GM23248 (cell line): ENCODE measurements around the gene STAT5A. TPM values are rescaled to one million over a fixed set of nuclear protein-coding genes. Genes with fewer than 3 reads are reported as not detected.

Source experiments
- DNase-seq: peaks from one replicate; pipeline ENCODE4 v3.0.0-alpha.2; 2015
- H2AFZ ChIP-seq: fragments of 200-600 bp; sonication (generic); 2 replicates; pipeline ENCODE4 v1.6.1; 2016; ENCODE audit warnings: antibody characterized with exemption
- H3F3A ChIP-seq: fragments of 200-600 bp; sonication (generic); 2 replicates; pipeline ENCODE4 v1.6.1; 2016; ENCODE audit warnings: mild to moderate bottlenecking, antibody characterized with exemption, mixed run types; ENCODE audit not compliant: insufficient read depth
- H3K27ac ChIP-seq: fragments of 200-600 bp; sonication (generic); 2 replicates; pipeline ENCODE4 v1.5.1; 2016; ENCODE audit warnings: mild to moderate bottlenecking
- H3K27me3 ChIP-seq: fragments of 200-600 bp; sonication (generic); replicated peaks from 2 replicates; pipeline ENCODE4 v1.6.1; 2016; ENCODE audit warnings: mild to moderate bottlenecking; ENCODE audit not compliant: insufficient read depth
- H3K36me3 ChIP-seq: fragments of 200-600 bp; sonication (generic); 2 replicates; pipeline ENCODE4 v1.6.1; 2016; ENCODE audit warnings: low read depth, mild to moderate bottlenecking
- H3K4me1 ChIP-seq: fragments of 200-600 bp; sonication (generic); 2 replicates; pipeline ENCODE4 v1.6.1; 2016; ENCODE audit warnings: mild to moderate bottlenecking; ENCODE audit not compliant: insufficient read depth
- H3K4me2 ChIP-seq: fragments of 200-600 bp; sonication (generic); one replicate; pipeline ENCODE4 v1.6.1; 2016; ENCODE audit warnings: mild to moderate bottlenecking; ENCODE audit not compliant: unreplicated experiment
- H3K4me3 ChIP-seq: fragments of 200-600 bp; sonication (generic); 2 replicates; pipeline ENCODE4 v1.5.1; 2016; ENCODE audit warnings: mild to moderate bottlenecking
- H3K79me2 ChIP-seq: fragments of 200-600 bp; sonication (generic); 2 replicates; pipeline ENCODE4 v1.6.1; 2016; ENCODE audit warnings: mild to moderate bottlenecking; ENCODE audit not compliant: insufficient read depth
- H3K9ac ChIP-seq: fragments of 200-600 bp; sonication (generic); 2 replicates; pipeline ENCODE4 v1.6.1; 2016; ENCODE audit warnings: mild to moderate bottlenecking
- H3K9me2 ChIP-seq: fragments of 200-600 bp; sonication (generic); 2 replicates; pipeline ENCODE4 v1.6.1; 2016; ENCODE audit warnings: mixed run types, mild to moderate bottlenecking, moderate library complexity; ENCODE audit not compliant: insufficient read depth
- H3K9me3 ChIP-seq: fragments of 200-600 bp; sonication (generic); one replicate; pipeline ENCODE4 v1.6.1; 2017; ENCODE audit warnings: low read depth
- H4K20me1 ChIP-seq: fragments of 200-600 bp; sonication (generic); 2 replicates; pipeline ENCODE4 v1.6.0; 2016; ENCODE audit not compliant: insufficient read depth
- EZH2 ChIP-seq: fragments of 200-600 bp; sonication (generic); IDR thresholded peaks from 2 replicates; pipeline ENCODE4 v1.6.1; 2018; ENCODE audit warnings: antibody characterized with exemption, mild to moderate bottlenecking; ENCODE audit not compliant: insufficient read depth, poor library complexity, severe bottlenecking
- EZH2phosphoT487 ChIP-seq: fragments of 200-600 bp; sonication (generic); IDR thresholded peaks from 2 replicates; pipeline ENCODE4 v1.6.1; 2018; ENCODE audit warnings: antibody characterized with exemption, moderate library complexity, mild to moderate bottlenecking, low read depth; ENCODE audit not compliant: insufficient read depth
- WGBS, 2 experiments: methylation state at CpG; one replicate each; pipeline ENCODE4 v1.1.6; 2015 to 2017; ENCODE audit warnings: low lambda C conversion rate in 2 of 2, low coverage in 1 of 2; ENCODE audit errors: missing lambda C conversion rate in 2 of 2; 5-methylcytosine and 5-hydroxymethylcytosine counted together
- in situ Hi-C: fragments of 300-500 bp; cut with MboI; formaldehyde crosslinking; loops from 2 replicates; pipeline ENCODE4 v1.15.0; 2020
- polyA plus RNA-seq: library from polyadenylated mRNA; unstranded; fragments of >200 nt; fragmentation: Nextera tagmentation; extraction: Ambion mirVana; gene quantifications from 2 replicates; pipeline ENCODE4 v1.2.1, GENCODE V29; 2016
- total RNA-seq: library from RNA; depleted of rRNA; stranded (reverse); fragments of >200 nt; shearing (Covaris generic); gene quantifications from 2 replicates; pipeline ENCODE4 v1.2.3, GENCODE V29; 2014

STAT5A gene
- total and polyA plus RNA-seq, 2 experiments from 2014 or later, result 6.8 to 26.3 TPM

GRCh38 chr17:42281571-42282096 is 6.7 kb upstream of the STAT5A start:
- H3K9ac ChIP-seq, result no peak overlapping the region
- no peaks in the 10 kb centered on the region for H3F3A ChIP-seq
- H3K27me3 ChIP-seq, result no peaks in the 10 kb centered on the region
- H3K9me2 ChIP-seq, result no peaks in the 10 kb centered on the region
- H3K27ac ChIP-seq, result no peak overlapping the region
- no peak overlapping the region for H3K4me3 ChIP-seq
- H4K20me1 ChIP-seq, result no peaks in the 10 kb centered on the region
- in situ Hi-C loops, result no loop called here
- DNase-seq, result no peak
- no peak overlapping the region for H3K4me2 ChIP-seq
- no peaks in the 10 kb centered on the region for H3K79me2 ChIP-seq
- no peaks in the 10 kb centered on the region for H3K4me1 ChIP-seq
- 80 to 84% methylated on average over 6 to 7 of the region's 7 CpGs for WGBS, 2 experiments
- no peaks in the 10 kb centered on the region for H3K9me3 ChIP-seq
- H3K36me3 ChIP-seq, result no peaks in the 10 kb centered on the region
- no peak overlapping the region for H2AFZ ChIP-seq
- no peak for TF ChIP-seq EZH2
- no peak for TF ChIP-seq EZH2phosphoT487

GRCh38 chr17:42282478-42283080 is 5.7 kb upstream of the STAT5A start:
- no peak overlapping the region for H2AFZ ChIP-seq
- H3K9ac ChIP-seq, result no peak overlapping the region
- H4K20me1 ChIP-seq, result no peaks in the 10 kb centered on the region
- in situ Hi-C loops, result no loop called here
- no peaks in the 10 kb centered on the region for H3K9me2 ChIP-seq
- peaks cover 8% of the 10 kb centered on the region for H3K4me1 ChIP-seq
- H3K27me3 ChIP-seq, result no peaks in the 10 kb centered on the region
- no peak for DNase-seq
- no peak overlapping the region for H3K4me2 ChIP-seq
- no peak for TF ChIP-seq EZH2
- TF ChIP-seq EZH2phosphoT487, result no peak
- H3K4me3 ChIP-seq, result no peak overlapping the region
- no peaks in the 10 kb centered on the region for H3K9me3 ChIP-seq
- WGBS, 2 experiments, result 82 to 84% methylated on average over 6 of the region's 6 CpGs
- no peak overlapping the region for H3K27ac ChIP-seq
- H3K79me2 ChIP-seq, result no peaks in the 10 kb centered on the region
- H3F3A ChIP-seq, result no peaks in the 10 kb centered on the region
- no peaks in the 10 kb centered on the region for H3K36me3 ChIP-seq

- no peak overlapping the region for H3K27ac ChIP-seq
- peaks cover 11% of the 10 kb centered on the region for H3K4me1 ChIP-seq
- TF ChIP-seq EZH2 (no peak), EZH2phosphoT487 (no peak)
- no peak for DNase-seq
- in situ Hi-C loops, result no loop called here
- no peaks in the 10 kb centered on the region for H3K9me2 ChIP-seq
- no peak overlapping the region for H3K4me3 ChIP-seq
- H4K20me1 ChIP-seq, result no peaks in the 10 kb centered on the region
- 80 to 85% methylated on average over 7 of the region's 7 CpGs for WGBS, 2 experiments
- no peaks in the 10 kb centered on the region for H3K36me3 ChIP-seq
- no peak overlapping the region for H2AFZ ChIP-seq
- H3K79me2 ChIP-seq, result no peaks in the 10 kb centered on the region
- H3K9ac ChIP-seq, result no peak overlapping the region
- no peaks in the 10 kb centered on the region for H3K9me3 ChIP-seq
- H3K27me3 ChIP-seq, result no peaks in the 10 kb centered on the region
- no peak overlapping the region for H3K4me2 ChIP-seq
- H3F3A ChIP-seq, result no peaks in the 10 kb centered on the region
Observed at GRCh38 chr17:42283241-42284023, 4.9 kb upstream of the STAT5A start.

- Histone ChIP-seq H4K20me1 (no peaks in the 10 kb centered on the region), H3K9me2 (no peaks in the 10 kb centered on the region), H3K4me3 (no peak overlapping the region), H3K4me1 (peaks cover 11% of the 10 kb centered on the region), H3K79me2 (no peaks in the 10 kb centered on the region), H3F3A (no peaks in the 10 kb centered on the region), H3K9ac (no peak overlapping the region), H2AFZ (no peak overlapping the region), H3K27ac (no peak overlapping the region), H3K9me3 (no peaks in the 10 kb centered on the region), H3K4me2 (no peak overlapping the region), H3K27me3 (no peaks in the 10 kb centered on the region), H3K36me3 (no peaks in the 10 kb centered on the region)
- 86% methylated on average over 5 of the region's 5 CpGs for WGBS, 2 experiments
- no peak for DNase-seq
- in situ Hi-C loops, result no loop called here
- TF ChIP-seq EZH2, result no peak
- no peak for TF ChIP-seq EZH2phosphoT487
Observed at GRCh38 chr17:42284024-42284369, 4.3 kb upstream of the STAT5A start.
